GM12874 (cell line): ENCODE results near the gene AHI1.

ENCODE experiments used
- TF ChIP-seq, protein P1 (sequence below): IDR thresholded peaks from 2 replicates; pipeline ENCODE4 v1.5.1; 2011; ENCODE audit warnings: low read depth, mild to moderate bottlenecking, control low read depth, low read length, moderate library complexity; ENCODE audit not compliant: insufficient read depth

The AHI1 gene

DNA sequence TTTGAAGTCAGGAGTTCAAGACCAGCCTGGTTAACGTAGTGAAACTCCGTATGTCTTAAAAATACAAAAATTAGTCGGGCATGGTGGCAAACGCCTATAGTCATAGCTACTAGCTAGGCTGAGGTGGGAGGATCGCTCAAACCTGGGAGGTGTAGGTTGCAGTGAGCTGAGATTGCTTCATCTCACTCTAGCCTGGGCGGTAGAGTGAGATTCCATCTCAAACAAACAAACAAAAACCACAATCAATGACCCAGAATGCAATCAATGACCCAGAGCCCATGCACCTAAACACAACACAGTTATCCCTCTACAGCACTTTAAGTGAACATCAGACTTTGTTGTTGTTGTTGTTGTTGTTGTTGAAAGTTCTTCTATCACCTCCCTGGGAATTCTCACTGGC is 238.6 kb downstream of the AHI1 start:
- TF ChIP-seq, protein P1, sequence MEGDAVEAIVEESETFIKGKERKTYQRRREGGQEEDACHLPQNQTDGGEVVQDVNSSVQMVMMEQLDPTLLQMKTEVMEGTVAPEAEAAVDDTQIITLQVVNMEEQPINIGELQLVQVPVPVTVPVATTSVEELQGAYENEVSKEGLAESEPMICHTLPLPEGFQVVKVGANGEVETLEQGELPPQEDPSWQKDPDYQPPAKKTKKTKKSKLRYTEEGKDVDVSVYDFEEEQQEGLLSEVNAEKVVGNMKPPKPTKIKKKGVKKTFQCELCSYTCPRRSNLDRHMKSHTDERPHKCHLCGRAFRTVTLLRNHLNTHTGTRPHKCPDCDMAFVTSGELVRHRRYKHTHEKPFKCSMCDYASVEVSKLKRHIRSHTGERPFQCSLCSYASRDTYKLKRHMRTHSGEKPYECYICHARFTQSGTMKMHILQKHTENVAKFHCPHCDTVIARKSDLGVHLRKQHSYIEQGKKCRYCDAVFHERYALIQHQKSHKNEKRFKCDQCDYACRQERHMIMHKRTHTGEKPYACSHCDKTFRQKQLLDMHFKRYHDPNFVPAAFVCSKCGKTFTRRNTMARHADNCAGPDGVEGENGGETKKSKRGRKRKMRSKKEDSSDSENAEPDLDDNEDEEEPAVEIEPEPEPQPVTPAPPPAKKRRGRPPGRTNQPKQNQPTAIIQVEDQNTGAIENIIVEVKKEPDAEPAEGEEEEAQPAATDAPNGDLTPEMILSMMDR = no peak

- TF ChIP-seq, protein P1 = no peak
Measured at GRCh38 chr6:135257631-135258405, 239.7 kb downstream of the AHI1 start.

- TF ChIP-seq, protein P1 = no peak
Measured at GRCh38 chr6:135256866-135257265, 240.7 kb downstream of the AHI1 start.

- TF ChIP-seq, protein P1 = no peak
Measured at GRCh38 chr6:135254471-135254870, 243.1 kb downstream of the AHI1 start.

DNA sequence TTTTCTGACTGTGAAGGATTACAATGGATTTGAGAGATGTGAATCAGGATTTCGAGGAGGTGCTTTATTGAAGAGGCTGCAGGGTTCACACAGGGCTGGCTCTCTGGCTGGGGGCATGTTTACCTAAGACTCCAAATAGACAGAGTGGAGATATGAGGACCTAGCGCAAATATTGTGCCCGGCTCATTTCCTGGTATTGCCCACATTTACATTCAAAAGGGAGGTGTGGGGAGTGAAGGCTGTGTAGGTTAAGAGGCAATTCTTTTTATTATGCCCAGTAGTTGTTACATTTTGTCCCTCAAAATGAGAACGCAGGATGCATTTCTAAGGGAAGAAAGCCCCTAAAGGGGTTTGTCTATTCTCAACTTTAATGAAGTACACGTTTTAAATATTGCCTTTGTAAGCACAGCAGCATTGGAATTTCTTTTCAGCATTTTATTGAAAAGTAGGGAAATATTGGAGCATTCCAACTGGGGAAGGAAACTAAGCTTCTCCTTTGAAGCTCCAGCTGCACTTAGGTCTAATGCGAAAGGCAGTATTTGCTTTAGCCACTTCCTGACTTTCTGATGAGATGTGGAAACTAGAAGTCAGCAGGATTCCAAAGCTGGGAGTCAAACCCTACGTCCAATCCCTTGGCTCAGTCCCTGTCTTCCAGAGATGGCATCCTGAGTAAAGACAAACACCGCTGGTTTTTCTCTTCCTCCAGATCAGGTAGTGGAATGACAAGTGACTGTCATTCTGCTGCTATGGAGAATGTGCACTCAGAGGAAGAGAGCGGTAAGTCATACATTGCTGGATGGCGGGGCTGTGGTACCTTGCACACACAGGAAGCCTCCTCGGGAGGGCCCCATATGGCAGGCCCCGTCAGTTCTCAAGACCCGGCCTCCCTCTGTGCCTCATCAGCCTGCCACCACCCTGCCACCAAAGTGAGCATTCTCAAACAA is 245.8 kb downstream of the AHI1 start:
- TF ChIP-seq, protein P1 = no peak

GRCh38 chr6:135250751-135251497 is 246.6 kb downstream of the AHI1 start:
- TF ChIP-seq, protein P1 = no peak

GRCh38 chr6:135250234-135250633 is 247.3 kb downstream of the AHI1 start:
- TF ChIP-seq, protein P1 = no peak
